Heart left ventricle (tissue), 13 donors: ENCODE results near the gene TRIM29.

Source experiments
- CTCF ChIP-seq, 12 donors: fragments of 200-600 bp; sonication (generic) in 4 of 12; IDR thresholded peaks; one replicate each; pipeline versions ENCODE4 v1.5.0 to v1.8.0; 2018 to 2022; ENCODE audit warnings: antibody characterized with exemption in 12 of 12, mild to moderate bottlenecking in 5 of 12
- POLR2A ChIP-seq, 2 donors: fragments of 450-650 bp; IDR thresholded peaks; one replicate each; pipeline ENCODE4 v1.6.1; 2017; ENCODE audit warnings: antibody characterized with exemption in 2 of 2, mild to moderate bottlenecking in 2 of 2, moderate library complexity in 2 of 2
- donor health status: ischemic (EF 13 %, LVEDD 7.1; RV severe dilation, severe dysfunction).
- donor health status: DM: no; HTN: yes; CAD: no.
- donor health status: DM: no; HTN: no; CAD: no.
- donor health status: ischemic (EF 25% LVEDD 6.9; RV normal size, moderate dysfunction).
- donor health status: ischemic (EF 25% LVEDD 5.7; RV mildly dilated, moderate dysfunction).
- donor health status: ischemic (EF 35%, LVEDD 5.7; RV mildly dilated, moderate dysfunction).
- donor health status: nonischemic (EF 11% LVEDD 7.7; RV severe dilation, severe dysfunction).
- donor health status: DM: yes; HTN: yes; CAD: no.
- donor health status: PGD.
- donor health status: ischemic (EF 29% LVEDD 5.4; RV normal size, mild dysfunction).
- donor health status: nonischemic (EF 23%, LVEDD 6.1; RV moderate dilation, normal function).

- TF ChIP-seq CTCF (IDR thresholded peaks at IDR 0.05) (no peak), POLR2A (IDR thresholded peaks at IDR 0.05) (no peak)
These were observed 28.4 kb downstream of the TRIM29 start for GRCh38 chr11:120109531-120109930.
